Heart right ventricle (tissue), 16 donors: Measurements from ENCODE around the gene EHD2. TPM values are rescaled to one million over a fixed set of nuclear protein-coding genes. Genes with fewer than 3 reads are reported as not detected.

Experiments used
- ATAC-seq, 8 donors: fragments of 200-7000 bp; cut with Tn5 transposase; one replicate each; pipeline ENCODE4 v1.9.1; 2020; ENCODE audit warnings: mild to moderate bottlenecking in 8 of 8, moderate library complexity in 8 of 8, moderate number of reproducible peaks in 1 of 8
- DNase-seq, 2 donors: peaks; one replicate each; pipeline ENCODE4 v3.0.0-alpha.2; 2020
- H3K27ac ChIP-seq, 10 donors: fragments of 200-600 bp; sonication (generic) in 2 of 10; one replicate each; pipeline versions ENCODE4 v1.5.0 to v1.8.0; 2020 to 2022; ENCODE audit warnings: mild to moderate bottlenecking in 3 of 10
- H3K27me3 ChIP-seq, 7 donors: fragments of 200-600 bp; one replicate each; pipeline ENCODE4 v1.8.0; 2021 to 2022; ENCODE audit warnings: mild to moderate bottlenecking in 2 of 7
- H3K36me3 ChIP-seq, 9 donors: fragments of 200-600 bp; sonication (generic) in 1 of 9; one replicate each; pipeline versions ENCODE4 v1.5.0 to v1.8.0; 2020 to 2022; ENCODE audit warnings: mild to moderate bottlenecking in 2 of 9
- H3K4me1 ChIP-seq, 9 donors: fragments of 200-600 bp; sonication (generic) in 1 of 9; one replicate each; pipeline versions ENCODE4 v1.5.0 to v1.8.0; 2020 to 2022; ENCODE audit warnings: mild to moderate bottlenecking in 4 of 9
- H3K4me3 ChIP-seq, 10 donors: fragments of 200-600 bp; sonication (generic) in 2 of 10; one replicate each; pipeline versions ENCODE4 v1.5.0 to v1.8.0; 2020 to 2022; ENCODE audit warnings: mild to moderate bottlenecking in 7 of 10, moderate library complexity in 2 of 10
- H3K9me3 ChIP-seq, 11 donors: fragments of 200-600 bp in 10 of 11; sonication (generic) in 2 of 11; one replicate each; pipeline versions ENCODE4 v1.5.0 to v1.8.0; 2013 to 2022; ENCODE audit warnings: mild to moderate bottlenecking in 2 of 11, control low read depth in 1 of 11, moderate library complexity in 1 of 11
- CTCF ChIP-seq, 9 donors: fragments of 200-600 bp; sonication (generic) in 2 of 9; IDR thresholded peaks; one replicate each; pipeline versions ENCODE4 v1.5.0 to v1.8.0; 2021 to 2022; ENCODE audit warnings: antibody characterized with exemption in 9 of 9, mild to moderate bottlenecking in 5 of 9, moderate library complexity in 1 of 9
- WGBS, 2 donors: extraction: QIAGEN DNeasy Blood & Tissue Kit; methylation state at CpG; one replicate each; pipeline ENCODE4 v1.1.7; 2013; ENCODE audit warnings: inconsistent platforms in 1 of 2; 5-methylcytosine and 5-hydroxymethylcytosine counted together
- intact Hi-C, 10 donors: fragments of 100-400 bp; cut with DNase I; formaldehyde crosslinking; loops; one replicate each; pipeline versions ENCODE4 v1.11.1 to v1.14.2; 2022
- polyA plus RNA-seq, 2 donors: library from polyadenylated mRNA; stranded (reverse); fragments of 200-250 nt; gene quantifications; one replicate each; pipeline ENCODE4 v1.2.3, GENCODE V29; 2013
- total RNA-seq, 10 donors: library from RNA; stranded (reverse); fragmentation: NEBNext Ultra II Directional in 3 of 10; extraction: Animal tissue kit (Norgen Biotek cat#: 25700) in 3 of 10; gene quantifications; one replicate each; pipeline versions ENCODE4 v1.2.1 to v1.2.4, GENCODE V29; 2021 to 2023
- donor health status: Arrhythmogenic right ventricular cardiomyopathy.
- donor health status: ischemic (EF 13 %, LVEDD 7.1; RV severe dilation, severe dysfunction).
- donor health status: healthy with polysubstance abuse.
- donor health status: DM: no; HTN: yes; CAD: no.
- donor health status: DM: no; HTN: no; CAD: no.
- donor health status: ischemic (EF 25% LVEDD 6.9; RV normal size, moderate dysfunction).
- donor health status: ischemic (EF 25% LVEDD 5.7; RV mildly dilated, moderate dysfunction).
- donor health status: healthy.
- donor health status: DM: yes; HTN: yes; CAD: no.
- donor health status: Ischemic cardiomyopathy.
- donor health status: ischemic (EF 35%, LVEDD 5.7; RV mildly dilated, moderate dysfunction).
- donor health status: nonischemic (EF 11% LVEDD 7.7; RV severe dilation, severe dysfunction).
- donor health status: DM: yes; HTN: yes; CAD: no.
- donor health status: PGD.
- donor health status: ischemic (EF 29% LVEDD 5.4; RV normal size, mild dysfunction).
- donor health status: nonischemic (EF 23%, LVEDD 6.1; RV moderate dilation, normal function).

The EHD2 gene
- total and polyA plus RNA-seq, 12 donors = 27.5 to 78.2 (median 47.5) TPM

- ATAC-seq (no peak), DNase-seq (no peak)
- H3K4me3 ChIP-seq = no peak overlapping the region
- no peak overlapping the region for H3K27ac ChIP-seq
- peaks cover 0 to 49% (median 25%) of the 10 kb centered on the region in 9 donors for H3K36me3 ChIP-seq
- no peaks in the 10 kb centered on the region for H3K27me3 ChIP-seq
- peaks cover 8 to 30% (median 18%) of the 10 kb centered on the region in 9 donors for H3K4me1 ChIP-seq
- H3K9me3 ChIP-seq = no peaks in the 10 kb centered on the region
- intact Hi-C loops = loop anchor here in 1 of 10 donors (10.0 kb wide), 1 partner anchor 56 kb away; no protein-coding TSS in a partner anchor
- no peak for TF ChIP-seq CTCF (IDR thresholded peaks at IDR 0.05)
- 97 to 99% methylated on average over 8 of the region's 8 CpGs for WGBS, 2 donors
These were observed 42.5 kb upstream of the EHD2 start for GRCh38 chr19:47670736-47671135.

- 100% methylated on average over 2 of the region's 2 CpGs for WGBS, 2 donors
- Histone ChIP-seq H3K4me1 (peaks cover 3 to 24% (median 12%) of the 10 kb centered on the region in 9 donors), H3K36me3 (peaks cover 0 to 57% (median 25%) of the 10 kb centered on the region in 9 donors), H3K4me3 (no peak overlapping the region), H3K27me3 (no peaks in the 10 kb centered on the region), H3K9me3 (no peaks in the 10 kb centered on the region), H3K27ac (no peak overlapping the region)
- no peak for TF ChIP-seq CTCF (IDR thresholded peaks at IDR 0.05)
- intact Hi-C loops = loop anchor here in 1 of 10 donors (10.0 kb wide), 1 partner anchor 57 kb away; no protein-coding TSS in a partner anchor
- DNase-seq (no peak), ATAC-seq (no peak)
These were observed 41.7 kb upstream of the EHD2 start for GRCh38 chr19:47671499-47671898.

- intact Hi-C loops = loop anchor here in 1 of 10 donors (10.0 kb wide), 1 partner anchor 59 kb away; no protein-coding TSS in a partner anchor
- Histone ChIP-seq H3K4me1 (peaks cover 0 to 9% (median 0%) of the 10 kb centered on the region in 9 donors), H3K27me3 (no peaks in the 10 kb centered on the region), H3K27ac (no peak overlapping the region), H3K9me3 (no peaks in the 10 kb centered on the region), H3K36me3 (peaks cover 0 to 76% (median 32%) of the 10 kb centered on the region in 9 donors), H3K4me3 (no peak overlapping the region)
- ATAC-seq (no peak), DNase-seq (no peak)
- 90 to 92% methylated on average over 7 of the region's 7 CpGs for WGBS, 2 donors
- TF ChIP-seq CTCF (IDR thresholded peaks at IDR 0.05) = no peak
These were observed 39.8 kb upstream of the EHD2 start for GRCh38 chr19:47673426-47673825.

GRCh38 chr19:47674548-47674947 lies 38.7 kb upstream of the EHD2 start:
- Histone ChIP-seq H3K4me3 (no peak overlapping the region), H3K27ac (no peak overlapping the region), H3K27me3 (no peaks in the 10 kb centered on the region), H3K4me1 (no peaks in the 10 kb centered on the region), H3K9me3 (no peaks in the 10 kb centered on the region), H3K36me3 (peaks cover 0 to 87% (median 34%) of the 10 kb centered on the region in 9 donors)
- intact Hi-C loops = loop anchor here in 1 of 10 donors (10.0 kb wide), 1 partner anchor 60 kb away; no protein-coding TSS in a partner anchor
- 78 to 87% methylated on average over 5 of the region's 5 CpGs for WGBS, 2 donors
- TF ChIP-seq CTCF (IDR thresholded peaks at IDR 0.05) = no peak
- ATAC-seq (no peak), DNase-seq (no peak)
